CD4-positive, alpha-beta T cell treated with Interleukin-1 beta for 1 hour (primary cell): ENCODE data around the gene EFNB2.

Experiments used
- DNase-seq, 2 donors: peaks; one replicate each; pipeline ENCODE4 v3.0.0-alpha.2; 2020 to 2022

The EFNB2 gene

DNA sequence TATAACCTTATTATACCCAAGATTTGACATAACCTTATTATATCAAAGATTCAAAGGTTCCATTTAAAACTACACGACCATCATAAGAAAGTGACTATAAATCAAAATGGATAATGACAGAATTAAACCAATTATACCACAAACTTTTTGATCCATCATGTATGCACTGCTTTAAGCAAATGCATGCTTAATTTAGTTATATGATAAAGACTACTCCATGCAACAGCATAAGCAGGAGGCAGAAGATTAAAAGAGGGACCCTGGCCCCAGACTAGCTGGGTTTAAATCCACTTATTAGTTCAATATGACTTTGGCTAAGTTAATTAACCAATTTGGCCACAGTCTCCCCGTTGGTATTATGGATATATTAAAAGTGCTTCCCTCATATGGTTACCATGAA, 11.4 kb downstream of the EFNB2 start:
- no peak for DNase-seq

DNA sequence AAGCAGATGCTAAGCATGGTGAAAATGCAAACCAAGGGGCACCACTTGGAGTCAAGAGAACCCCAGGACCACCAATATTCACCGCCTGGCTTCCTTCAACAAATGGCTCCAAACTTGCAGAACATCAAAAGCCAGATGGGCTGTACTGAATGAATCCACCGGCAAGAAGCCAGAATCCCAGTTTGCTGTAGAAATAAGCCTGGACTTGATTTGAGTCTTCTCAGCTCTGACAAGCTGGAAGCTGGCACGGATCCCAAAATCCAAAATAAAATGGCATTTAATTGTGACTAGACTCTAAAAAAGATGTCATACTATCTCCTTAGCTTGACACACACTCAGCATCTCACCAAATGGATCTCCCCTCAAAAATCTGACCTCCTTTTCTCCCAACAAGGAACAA, 11.9 kb downstream of the EFNB2 start:
- DNase-seq = no peak

DNA sequence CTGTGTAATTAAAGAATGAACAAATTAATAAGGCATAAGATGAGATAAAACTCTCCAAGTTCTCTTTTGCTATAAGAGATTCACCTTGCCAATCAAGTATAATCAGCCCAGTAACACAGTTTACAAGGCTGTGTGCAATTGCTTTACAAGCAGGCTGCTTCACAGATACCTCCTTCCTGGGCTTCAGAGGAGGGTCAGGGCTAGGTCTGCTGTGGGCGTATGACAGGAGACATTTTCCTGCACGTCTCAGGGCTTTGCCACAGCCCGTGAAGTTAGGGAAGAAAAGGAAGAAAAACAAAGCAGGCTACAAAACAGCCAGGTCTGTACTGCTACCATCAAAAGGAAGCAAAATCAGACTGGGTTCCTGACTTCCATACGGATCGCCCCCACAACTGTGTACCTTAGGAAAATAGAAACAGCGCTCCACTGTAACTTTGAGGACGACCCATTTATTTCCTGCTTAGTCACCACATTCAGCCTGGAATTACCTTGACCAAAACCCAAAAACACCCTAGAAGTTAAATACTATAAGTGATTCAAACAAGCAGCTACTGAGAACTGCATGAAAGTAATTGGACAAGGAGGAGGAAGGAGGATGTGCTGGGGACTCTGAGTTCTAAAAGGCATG, 12.4 kb downstream of the EFNB2 start:
- DNase-seq = no peak

DNA sequence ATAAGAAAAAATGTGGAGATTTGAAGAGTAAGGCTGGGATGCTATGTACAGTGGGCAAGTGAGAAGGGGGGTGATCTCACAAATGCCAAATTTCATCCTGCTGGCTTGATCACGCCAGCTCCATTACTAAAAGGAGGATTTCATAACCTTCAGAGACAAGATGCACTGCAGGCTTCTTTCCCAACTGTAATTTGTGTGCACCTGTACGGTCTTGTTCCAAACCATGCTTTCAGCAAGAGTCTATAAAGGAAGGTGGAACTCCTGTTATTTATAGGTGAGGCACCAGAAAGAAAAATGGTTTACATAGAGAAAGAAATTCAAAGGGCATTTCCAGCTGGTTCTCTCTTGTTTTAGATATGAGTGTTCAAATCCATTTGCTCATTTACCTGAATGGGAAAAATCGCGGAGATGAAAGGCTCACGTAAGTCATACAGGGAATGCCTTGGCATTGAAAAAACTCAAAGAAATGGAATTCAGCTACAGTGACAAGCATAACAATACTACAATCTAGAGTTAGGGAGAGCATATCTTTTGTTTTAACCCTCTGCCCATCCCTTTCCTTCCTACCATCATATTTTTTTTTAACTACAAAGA, 13.3 kb downstream of the EFNB2 start:
- DNase-seq = no peak

DNA sequence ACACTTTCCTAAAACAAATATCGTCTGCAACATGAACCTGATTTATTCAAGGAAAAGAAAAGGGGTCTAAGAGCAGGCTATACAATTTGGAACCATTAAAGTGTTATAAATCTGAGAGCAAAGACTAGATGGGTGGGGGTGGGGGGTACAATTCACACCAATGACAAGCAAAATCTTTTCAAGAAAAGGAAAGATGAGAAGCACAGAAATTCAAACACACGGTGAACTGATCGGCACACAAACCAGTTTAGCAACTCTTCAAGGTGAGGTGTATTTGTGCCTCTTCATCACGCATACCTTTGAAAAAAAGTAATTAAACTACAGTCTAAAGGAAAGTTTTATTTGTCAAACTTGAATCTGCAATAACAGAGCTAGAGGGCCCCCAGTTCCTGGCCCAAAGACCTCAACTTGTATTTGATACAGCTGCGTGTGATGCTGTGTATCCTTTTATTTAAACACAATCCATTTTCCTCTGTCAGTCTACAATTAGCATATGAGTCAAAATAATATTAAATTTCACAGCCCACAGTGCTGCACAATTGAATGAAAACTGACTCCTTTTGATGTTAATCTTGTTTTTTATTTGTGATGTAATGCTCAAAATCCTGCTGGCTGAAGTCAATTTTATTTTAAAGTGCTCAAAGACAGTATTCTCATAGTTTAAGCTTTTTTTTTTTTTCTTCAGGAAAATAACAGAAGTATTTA, 14.2 kb downstream of the EFNB2 start:
- no peak for DNase-seq

DNA sequence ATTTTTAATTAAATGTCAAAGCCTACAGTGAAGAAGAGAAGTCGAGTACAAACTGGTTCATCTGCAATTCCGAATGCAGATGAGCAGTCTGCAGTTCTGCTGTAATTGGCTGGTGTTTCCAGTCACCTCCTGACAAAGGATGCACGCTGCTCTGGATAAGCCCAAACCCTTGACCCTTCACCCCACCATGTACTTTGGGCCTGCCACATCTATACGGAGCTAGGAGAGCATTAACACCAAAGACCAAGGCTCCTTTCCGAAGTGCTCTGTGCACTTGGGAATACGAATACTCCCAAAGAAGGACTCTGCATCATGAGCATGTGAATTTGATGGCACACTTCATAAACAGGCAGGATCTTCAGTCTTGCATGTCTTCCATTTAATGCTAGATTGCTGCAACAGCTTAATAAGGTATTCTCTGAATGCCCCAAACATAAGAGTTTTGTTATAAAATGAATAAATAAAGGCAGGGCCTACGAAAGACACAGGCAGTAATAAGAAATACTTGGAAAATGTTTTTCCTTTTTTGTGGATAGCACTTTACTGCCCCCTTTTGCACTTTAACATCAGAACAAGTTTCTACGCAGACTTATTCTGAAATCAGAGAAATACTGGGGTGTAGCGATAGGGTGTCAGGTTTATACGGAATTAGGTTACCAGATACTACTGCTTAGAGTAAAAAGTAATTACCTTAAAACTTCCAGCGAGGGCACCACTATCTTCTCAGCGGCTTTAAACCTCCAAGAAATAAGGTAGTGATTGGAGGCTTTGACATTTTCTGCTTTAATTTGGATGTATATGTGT, 15.0 kb downstream of the EFNB2 start:
- no peak for DNase-seq

DNA sequence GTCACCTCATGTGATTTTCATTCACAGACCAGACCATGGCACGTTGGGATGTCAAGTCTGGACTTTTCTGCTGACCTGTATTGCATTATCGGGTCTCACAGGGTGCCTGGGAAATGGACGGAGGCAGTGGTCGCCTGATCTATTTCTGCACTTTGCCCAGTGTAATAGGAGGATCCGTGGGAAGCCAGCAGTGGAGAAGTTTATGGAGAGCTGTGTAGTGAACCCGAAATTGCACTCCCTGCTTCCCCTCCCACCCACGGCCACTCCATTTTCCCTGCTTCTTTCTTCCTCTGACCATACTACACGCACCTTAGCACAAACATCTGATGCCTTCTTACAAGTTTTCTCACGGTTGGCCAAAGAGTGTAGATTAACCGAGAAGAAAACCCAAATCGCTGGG, 16.9 kb downstream of the EFNB2 start:
- DNase-seq = no peak

DNA sequence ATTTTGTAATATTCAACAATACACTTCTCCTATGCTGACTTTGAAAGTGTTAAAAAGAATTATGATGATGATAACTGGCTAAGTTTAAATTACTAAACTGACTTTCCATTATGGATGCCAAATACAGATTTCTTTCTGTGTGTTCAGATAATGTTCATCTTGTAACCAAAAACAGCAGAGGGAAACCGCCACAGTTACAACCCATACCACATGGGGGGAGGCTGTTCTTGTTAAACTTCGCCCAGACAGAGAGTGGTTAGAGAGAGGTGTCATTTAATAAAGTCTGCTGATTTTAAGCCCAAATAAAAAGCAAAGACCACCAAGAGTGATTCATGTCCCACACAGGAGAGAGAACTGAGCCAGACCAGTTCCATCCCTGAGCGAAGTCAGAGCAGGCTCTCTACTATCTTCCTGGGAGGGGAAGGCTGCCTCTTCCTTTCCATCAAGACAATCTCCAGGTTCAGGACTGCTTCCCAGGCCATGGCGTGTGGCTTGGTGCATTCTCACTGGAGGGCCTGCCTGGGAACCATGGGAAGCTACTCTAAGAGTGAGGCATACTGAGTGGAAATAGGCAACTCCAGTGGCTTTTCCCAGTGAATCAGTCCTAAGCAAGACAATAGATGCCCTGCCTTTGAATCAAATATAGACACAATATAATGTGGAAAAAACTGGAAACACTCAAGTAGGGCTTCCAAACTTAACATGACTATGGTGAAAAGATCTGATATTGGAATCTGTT, 18.2 kb downstream of the EFNB2 start:
- no peak for DNase-seq

DNA sequence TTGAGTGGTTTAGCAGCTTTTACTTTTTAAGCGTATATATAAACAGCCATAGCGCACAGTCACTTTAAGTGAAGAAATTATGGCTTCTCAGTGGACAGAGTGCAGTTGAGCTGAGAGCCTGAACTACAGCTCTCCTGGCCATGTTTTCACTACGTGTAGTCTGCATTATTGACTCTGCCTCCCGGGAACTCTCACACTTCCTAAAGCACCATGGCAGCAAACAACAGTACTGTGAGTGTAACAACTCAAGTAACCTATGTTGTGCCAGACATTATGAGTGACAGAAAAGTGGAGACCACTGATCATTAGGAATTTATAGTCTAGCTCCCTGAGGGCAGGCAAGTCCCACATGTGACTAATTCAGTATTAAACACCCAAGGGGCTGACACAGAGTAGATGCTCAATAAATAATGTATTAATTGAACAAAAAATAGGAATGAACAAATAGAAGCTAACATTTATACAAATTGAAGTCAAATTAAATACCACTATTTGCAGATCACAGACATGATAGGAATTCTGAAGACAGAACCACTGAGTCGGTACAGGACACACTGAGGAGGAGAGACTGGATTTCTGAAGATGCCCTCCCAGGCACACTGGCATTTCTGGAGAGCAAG, 19.7 kb downstream of the EFNB2 start:
- DNase-seq = no peak

DNA sequence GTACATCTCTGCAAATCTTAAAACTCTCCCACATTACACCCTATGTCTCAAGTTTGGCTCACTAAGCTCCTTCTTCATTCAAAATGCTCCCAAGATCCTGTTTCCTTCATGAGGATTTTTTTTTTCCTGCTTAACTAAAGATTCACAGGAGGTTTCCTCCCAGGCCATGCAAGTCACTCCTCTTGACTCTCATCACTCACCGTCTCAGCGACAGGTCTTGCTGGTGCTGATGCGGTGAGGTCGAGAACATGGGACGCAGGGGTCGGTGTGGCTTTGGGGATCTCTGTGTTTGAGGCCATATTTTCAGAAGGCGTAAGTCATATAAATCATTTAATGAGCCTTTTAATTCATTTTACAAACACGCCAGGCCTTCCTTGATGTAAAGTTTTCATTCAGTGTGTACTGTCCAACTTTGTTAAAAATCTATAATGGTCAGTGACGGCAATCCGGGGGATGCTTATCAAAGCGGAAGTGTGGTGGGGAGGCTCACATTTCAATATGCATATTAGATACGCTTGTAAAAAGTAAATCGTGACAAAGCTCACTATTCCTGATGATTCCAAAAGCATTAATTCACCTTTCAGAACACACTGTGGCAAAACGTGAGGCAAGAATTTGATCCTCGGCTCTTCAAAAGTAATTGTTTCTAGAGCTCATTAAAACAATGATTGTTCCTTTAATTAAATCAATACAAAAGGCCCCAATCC, 20.4 kb downstream of the EFNB2 start:
- no peak for DNase-seq

DNA sequence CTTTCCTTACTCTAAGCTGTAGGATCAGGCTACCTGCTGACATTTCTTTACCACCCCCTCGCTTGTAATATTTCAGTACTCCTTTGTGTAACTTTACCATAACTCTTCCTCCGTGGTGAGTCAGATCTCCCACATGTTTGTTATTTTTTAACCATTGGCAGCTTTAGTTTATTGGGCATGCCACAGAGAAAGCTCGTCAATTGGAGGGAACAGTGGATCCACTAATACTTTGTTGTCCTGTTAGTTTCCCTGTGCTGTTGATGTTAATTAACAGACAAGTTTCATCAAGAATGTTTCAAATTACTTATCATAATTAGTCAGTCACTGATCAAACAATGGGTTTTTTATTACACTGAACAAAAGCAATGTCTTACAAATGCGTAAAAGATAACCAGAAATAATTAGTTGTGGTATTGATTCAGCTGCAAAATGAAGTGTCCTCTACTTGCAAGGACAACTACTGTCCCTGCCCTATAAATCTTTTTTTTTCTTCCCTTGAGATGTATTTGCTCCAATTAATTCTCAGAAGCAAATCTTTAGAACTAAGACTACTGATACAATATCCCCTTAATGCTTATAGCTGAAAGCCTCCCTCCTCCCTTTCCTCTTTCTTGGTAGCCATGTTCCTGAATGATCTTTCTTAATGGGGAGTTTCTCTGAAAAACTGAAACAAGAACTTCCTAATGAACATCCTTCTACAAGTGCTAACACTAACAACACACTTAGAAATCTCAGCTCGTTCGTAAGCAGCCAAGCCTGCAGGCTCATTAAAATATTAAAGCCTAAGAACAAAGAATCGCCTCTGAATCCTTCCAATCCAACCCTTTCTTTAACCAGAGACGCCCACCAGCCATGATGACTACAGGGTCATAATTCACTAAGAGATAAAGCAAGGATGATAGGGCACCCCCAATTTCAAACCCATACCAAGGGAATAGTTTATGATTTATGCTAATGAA, 22.2 kb downstream of the EFNB2 start:
- DNase-seq = no peak

DNA sequence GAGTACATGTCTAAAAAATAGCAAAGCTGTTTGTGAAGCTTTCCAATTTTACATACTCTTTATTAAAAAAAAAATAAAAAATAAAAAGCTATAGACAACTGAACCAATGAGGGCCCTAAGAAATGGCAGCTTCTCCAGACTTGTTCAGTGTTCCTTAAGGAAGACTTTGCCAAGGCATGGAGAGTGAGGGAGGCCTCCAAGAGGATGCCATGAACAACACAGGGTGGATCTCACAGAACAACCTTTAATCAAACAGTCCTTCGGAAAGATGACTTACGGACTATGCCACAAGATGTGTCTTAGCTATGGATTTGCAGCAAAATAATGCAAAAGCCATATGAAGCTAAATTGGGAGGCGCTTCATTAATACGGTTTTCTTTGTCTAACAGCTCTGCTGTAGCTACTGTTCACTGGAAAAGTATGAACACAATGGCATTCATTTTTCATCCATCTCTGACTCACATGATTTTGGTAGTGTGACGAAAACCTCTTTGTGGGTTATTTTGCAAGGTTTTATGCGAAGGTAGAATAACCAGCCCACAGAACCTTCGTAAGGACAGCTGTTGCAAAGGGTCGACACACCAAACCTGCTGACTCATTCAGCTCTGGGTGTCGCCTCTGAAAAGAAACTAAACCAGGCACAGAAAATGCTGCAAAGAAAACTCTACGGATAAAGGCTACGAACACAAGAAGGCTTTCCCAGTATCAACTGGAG, 27.7 kb downstream of the EFNB2 start:
- no peak for DNase-seq

DNA sequence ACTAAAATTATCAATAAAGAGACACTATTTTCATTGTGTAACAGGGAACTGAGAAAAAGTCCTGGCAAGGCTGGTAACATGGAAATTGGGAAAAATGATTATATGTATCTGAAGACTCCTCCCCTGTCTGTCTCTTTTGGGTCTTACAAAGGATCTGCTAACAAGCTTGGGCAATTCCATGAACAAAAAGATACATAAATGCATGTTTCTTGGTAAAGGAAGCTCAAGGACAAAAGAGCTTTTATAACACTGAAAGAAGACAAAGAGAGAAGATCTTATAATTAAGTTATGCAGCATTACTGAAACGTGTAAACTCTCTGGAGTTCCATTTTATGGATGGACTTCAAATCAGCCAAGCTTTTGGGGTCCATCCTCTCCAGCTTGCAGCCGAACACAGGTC, 29.2 kb downstream of the EFNB2 start:
- DNase-seq = no peak

DNA sequence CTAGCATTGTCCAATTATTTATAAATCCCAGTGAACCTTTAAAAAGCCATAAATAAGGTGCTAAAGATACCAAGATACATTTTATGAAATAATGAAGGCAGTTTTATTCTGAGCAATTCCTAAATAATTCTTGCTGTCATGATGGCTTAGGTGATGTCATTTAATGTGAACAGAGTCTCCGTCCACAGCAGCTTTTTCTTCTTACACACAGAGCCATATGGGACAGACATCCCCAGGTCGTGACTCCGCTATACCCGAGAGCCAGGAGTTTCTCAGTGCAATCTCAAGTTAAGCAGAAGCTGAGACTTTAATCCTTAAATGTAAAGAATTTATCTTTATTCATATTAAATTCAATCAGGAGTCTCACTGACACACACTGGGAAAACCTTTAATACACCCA, 29.7 kb downstream of the EFNB2 start:
- no peak for DNase-seq

DNA sequence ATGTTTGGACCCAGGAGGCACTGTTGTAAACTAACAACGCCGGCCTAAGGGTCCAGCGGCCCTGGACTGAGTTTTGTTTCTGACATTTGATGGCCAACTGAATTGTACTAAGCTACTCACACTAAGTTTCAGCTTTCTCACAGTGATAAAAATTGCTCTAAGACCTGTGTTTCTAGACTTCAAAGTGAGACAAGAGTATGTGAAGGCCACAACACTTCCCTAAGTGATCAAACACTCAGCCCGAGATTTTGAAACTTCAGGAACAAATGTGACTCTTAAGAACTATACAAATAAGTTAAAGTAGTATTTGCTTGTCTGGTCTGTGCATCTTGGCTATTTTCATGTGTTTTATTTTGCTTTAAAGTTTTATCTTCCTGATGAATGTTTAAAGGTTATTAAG, 30.2 kb downstream of the EFNB2 start:
- DNase-seq = no peak

DNA sequence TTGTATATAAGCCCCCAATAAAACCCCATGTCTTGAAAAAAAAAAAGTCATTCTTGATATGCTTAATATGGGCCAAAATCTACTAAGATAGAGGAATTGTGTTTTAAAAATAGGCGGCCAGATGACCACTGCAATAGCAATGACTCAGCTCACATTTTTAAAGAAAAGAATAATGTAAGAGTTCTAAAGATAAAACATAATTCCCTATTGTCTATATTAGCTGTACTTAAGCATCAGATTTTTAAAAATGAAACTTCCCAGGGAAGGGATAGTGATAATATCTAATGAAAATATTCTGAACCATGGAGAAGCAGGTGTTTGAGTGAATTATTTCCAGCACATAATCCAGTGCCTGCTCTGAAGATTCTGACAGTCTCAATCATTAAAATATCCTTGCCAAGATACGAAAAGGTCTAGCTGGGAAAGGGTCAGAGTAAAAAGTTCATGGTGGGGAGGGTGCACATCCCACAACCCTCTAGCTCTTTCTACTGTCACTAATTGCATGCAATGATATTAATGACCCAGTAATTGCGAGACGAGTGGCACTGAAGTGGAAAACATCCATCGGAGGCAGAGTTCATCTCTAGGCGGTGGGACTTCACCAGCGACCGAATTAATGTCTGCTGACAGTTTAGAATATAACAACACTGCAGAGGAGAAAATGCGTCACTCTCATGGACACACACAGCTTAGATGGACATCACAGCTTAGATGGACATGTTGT, 31.6 kb downstream of the EFNB2 start:
- no peak for DNase-seq

DNA sequence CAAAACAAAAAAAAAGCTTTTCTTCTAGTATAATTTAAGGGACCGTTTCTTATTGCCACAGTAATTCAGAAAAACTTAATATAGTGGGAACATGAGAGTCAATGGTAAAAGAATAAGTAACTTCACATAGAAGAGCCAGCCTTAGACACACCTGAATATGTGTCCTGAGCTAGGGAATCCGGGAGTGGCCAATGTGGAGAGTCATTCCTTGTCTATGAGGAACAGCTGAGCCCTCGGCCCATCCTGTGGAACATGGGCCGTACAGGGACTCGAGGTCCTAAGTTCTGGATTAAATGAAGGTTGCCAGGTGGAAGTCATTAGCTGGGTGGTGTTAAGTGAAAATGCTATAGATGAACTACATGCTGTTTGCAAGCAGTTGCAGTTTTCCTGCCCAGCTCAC, 32.2 kb downstream of the EFNB2 start:
- no peak for DNase-seq

DNA sequence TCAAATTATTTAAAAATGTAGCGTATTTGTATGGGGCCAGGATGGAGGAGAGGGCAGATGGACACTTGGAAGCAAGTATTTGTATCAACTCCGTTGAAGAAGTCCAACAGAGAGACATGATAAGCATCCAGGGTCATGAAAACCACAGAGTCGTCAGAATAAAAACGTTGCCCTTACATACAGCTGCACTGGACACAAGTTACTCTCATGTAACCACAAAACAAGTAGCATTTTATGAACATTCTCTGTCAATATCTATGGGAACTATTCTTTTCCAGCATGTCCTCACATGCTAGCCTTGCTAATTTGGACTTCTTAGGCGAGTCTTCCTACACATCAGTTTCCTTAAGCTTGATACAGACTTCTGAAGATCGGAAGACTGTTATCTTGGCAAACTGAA, 35.0 kb downstream of the EFNB2 start:
- no peak for DNase-seq

DNA sequence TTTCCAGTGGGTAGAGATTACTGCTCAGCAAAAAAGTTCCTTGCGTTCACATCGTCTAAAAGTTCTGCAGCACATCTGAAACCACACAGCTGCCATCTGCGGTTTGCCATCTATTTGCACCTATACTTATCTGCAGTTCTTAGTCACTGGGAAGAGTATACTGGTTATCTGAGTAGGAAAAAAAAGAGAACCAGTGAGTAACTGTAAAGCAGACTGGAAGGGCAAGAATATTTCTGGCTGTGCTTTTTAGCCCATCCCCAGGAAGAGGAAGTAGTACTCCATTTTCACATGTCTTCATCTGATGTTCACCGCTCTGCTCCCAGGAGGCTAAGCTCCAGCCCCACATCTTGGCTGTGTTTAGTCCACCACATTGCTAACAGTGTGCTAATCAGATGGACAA, 35.6 kb downstream of the EFNB2 start:
- no peak for DNase-seq
